Measurements from ENCODE around the gene DIS3L2. TPM values are rescaled to one million over a fixed set of nuclear protein-coding genes. Genes with fewer than 3 reads are reported as not detected.

DIS3L2 gene
- total and polyA plus RNA-seq, 10 donors, result 9.1 to 59.8 (median 35.4) TPM

DNA sequence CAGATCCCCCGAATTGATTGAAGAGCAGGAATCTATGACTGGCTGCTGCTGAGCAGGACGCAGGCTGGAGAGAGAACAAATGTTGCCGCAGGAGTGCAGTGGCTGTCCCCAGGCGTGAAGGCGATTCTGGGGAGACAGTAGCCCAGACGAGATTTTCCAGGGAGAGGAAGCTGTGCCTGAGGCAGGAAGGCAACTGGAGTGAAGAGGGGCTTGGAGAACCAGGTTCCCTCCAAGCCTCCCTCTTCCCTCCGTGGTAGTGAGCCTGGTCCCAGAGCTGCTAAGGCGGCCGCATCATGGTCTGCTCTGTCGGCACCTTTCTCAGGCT is 34.0 kb upstream of the DIS3L2 start:
- DNase-seq, result no peak
- H3K4me3 ChIP-seq, result no peak overlapping the region
- WGBS, 5 donors, result 57 to 73% (median 65%) methylated on average over 9 to 10 of the region's 10 CpGs
- peaks cover 0 to 91% (median 51%) of the 10 kb centered on the region in 7 donors for H3K27me3 ChIP-seq (replicated peaks in 1 of 7)
- intact Hi-C loops (cut with DNase I; ENCODE audit: low total_unique reads), result loop anchor here (5.0 kb wide), 2 partner anchors 215 to 400 kb away; no protein-coding TSS in a partner anchor
- H3K9me3 ChIP-seq, result no peaks in the 10 kb centered on the region
- H3K36me3 ChIP-seq, result no peaks in the 10 kb centered on the region
- no peak overlapping the region for H3K27ac ChIP-seq
- TF ChIP-seq CTCF (IDR thresholded peaks at IDR 0.05 in 8 of 11, conservative IDR thresholded peaks at IDR 0.05 in 3 of 11), result no peak
- TF ChIP-seq POLR2A (IDR thresholded peaks at IDR 0.05), result no peak
- H3K4me1 ChIP-seq, result peaks cover 20 to 32% (median 27%) of the 10 kb centered on the region in 6 donors

DNA sequence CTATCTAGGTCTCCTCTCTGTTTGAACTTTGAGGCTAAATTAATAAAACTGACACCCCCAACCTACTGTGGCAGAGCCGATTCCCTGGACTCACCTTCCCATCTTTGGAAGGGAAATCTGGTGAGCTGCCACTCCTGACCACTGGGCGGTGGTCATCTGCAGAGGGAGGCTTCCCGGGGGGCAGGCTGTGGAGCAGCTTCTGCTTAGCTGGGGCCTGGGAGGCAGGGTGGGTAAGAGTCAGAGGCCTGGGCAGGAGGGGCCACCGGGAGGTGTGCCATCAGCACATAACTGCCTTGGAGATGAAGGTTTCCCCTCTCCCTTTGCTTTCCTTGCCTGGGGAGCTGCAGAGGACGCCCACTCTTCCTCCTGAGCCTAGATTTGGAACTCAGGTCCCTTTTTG is 33.0 kb upstream of the DIS3L2 start:
- Histone ChIP-seq H3K4me3 (no peak overlapping the region), H3K4me1 (peaks cover 20 to 32% (median 27%) of the 10 kb centered on the region in 6 donors), H3K27me3 (replicated peaks in 1 of 7) (peaks cover 0 to 82% (median 51%) of the 10 kb centered on the region in 7 donors), H3K27ac (no peak overlapping the region), H3K9me3 (no peaks in the 10 kb centered on the region), H3K36me3 (no peaks in the 10 kb centered on the region)
- intact Hi-C loops (cut with DNase I; ENCODE audit: low total_unique reads), result loop anchor here (5.0 kb wide), 2 partner anchors 214 to 399 kb away; no protein-coding TSS in a partner anchor
- no peak for TF ChIP-seq CTCF (IDR thresholded peaks at IDR 0.05 in 8 of 11, conservative IDR thresholded peaks at IDR 0.05 in 3 of 11)
- no peak for TF ChIP-seq POLR2A (IDR thresholded peaks at IDR 0.05)
- no peak for TF ChIP-seq POLR2AphosphoS5 (IDR thresholded peaks at IDR 0.05)
- DNase-seq, result peak; percentile 59
- 62 to 85% (median 81%) methylated on average over 5 of the region's 5 CpGs for WGBS, 5 donors

DNA sequence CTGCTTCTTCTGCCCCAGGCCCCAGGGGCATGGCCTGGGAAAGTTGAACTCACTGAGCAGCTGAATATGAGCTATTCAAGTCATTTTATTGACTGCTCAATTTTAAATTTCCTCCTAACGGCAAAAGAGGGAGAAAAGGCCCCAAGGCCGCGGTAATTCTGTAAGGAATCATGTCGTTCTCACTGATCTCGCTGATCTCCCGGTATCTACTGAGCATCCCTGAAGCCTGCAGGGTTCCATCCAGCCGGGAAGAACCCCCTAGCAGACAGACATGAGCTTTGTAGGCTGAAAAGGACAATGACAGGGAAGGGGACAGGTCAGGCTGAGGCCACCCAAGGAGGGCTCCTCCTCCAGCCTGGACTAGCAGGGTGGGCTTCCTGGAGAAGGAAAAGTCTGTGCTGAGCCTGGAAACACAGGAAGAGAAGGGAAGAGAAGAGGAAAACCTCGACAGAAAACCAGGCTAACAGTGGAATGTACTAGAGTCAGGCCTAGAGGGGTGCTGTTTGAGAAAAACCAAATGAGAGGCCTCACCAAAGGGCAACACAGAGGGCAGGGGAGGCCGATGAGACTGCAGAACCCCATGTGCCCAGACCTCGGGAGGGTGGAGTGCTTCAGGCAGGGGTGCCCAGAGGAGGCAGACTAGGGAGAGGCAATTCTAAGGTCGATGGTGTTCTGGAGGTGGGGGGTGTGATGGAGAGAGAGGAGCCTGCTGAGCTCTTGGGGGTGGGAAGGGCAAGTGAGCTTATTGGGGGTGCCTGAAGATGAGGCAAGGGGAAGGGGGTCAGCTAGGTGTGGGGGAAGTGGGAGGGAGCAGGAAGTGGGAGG is 32.4 kb upstream of the DIS3L2 start:
- Histone ChIP-seq H3K27me3 (replicated peaks in 1 of 7) (peaks cover 0 to 76% (median 45%) of the 10 kb centered on the region in 7 donors), H3K4me1 (peaks cover 20 to 32% (median 27%) of the 10 kb centered on the region in 6 donors), H3K9me3 (no peaks in the 10 kb centered on the region), H3K27ac (no peak overlapping the region), H3K4me3 (no peak overlapping the region), H3K36me3 (no peaks in the 10 kb centered on the region)
- intact Hi-C loops (cut with DNase I; ENCODE audit: low total_unique reads), result loop anchor here (5.0 kb wide), 2 partner anchors 213 to 398 kb away; no protein-coding TSS in a partner anchor
- TF ChIP-seq POLR2A (IDR thresholded peaks at IDR 0.05), result no peak
- no peak for TF ChIP-seq CTCF (IDR thresholded peaks at IDR 0.05 in 8 of 11, conservative IDR thresholded peaks at IDR 0.05 in 3 of 11)
- no peak for TF ChIP-seq POLR2AphosphoS5 (IDR thresholded peaks at IDR 0.05)
- WGBS, 5 donors, result 82 to 87% (median 85%) methylated on average over 11 of the region's 11 CpGs
- DNase-seq, result peak; percentile 23

DNA sequence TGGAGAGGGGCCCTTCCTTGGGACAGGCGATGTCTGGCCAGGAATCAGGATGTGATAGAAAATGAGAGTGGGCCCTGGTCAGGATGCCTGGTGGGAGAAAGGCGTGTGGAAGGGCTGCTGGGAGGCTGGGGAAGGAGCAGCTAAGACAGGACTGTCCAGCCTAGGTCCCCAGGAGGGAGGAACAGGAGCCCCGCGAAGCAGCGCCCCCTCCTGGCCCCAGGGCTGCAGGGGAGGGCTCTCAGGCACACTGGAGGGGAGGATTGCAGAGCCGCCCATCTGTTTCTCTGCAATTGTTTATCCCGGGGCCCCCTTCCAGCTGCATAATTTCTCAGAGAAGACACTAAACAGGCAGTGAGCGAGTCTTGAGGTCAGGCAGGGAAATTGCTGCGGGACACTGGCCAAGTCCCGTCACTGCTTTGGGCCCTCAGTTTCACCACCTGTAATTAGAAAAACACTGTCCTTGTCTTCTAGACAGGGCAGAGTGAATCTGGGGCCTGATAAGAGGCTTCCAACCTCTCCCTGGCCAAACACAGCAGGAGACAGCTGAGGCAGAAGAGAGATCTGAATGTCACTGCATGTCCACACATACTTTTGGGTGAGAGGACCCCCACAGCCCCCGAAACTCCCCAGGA is 31.4 kb upstream of the DIS3L2 start:
- Histone ChIP-seq H3K9me3 (no peaks in the 10 kb centered on the region), H3K36me3 (no peaks in the 10 kb centered on the region), H3K27ac (no peak overlapping the region), H3K4me3 (no peak overlapping the region), H3K27me3 (replicated peaks in 1 of 7) (peaks cover 0 to 66% (median 35%) of the 10 kb centered on the region in 7 donors), H3K4me1 (peaks cover 20 to 27% (median 23%) of the 10 kb centered on the region in 6 donors)
- no peak for TF ChIP-seq POLR2AphosphoS5 (IDR thresholded peaks at IDR 0.05)
- peak in 1 of 11 experiments; percentile 26 for TF ChIP-seq CTCF (IDR thresholded peaks at IDR 0.05 in 8 of 11, conservative IDR thresholded peaks at IDR 0.05 in 3 of 11)
- no peak for TF ChIP-seq POLR2A (IDR thresholded peaks at IDR 0.05)
- peak; percentile 64 for DNase-seq
- 49 to 79% (median 61%) methylated on average over 7 to 11 of the region's 11 CpGs for WGBS, 5 donors
- intact Hi-C loops (cut with DNase I; ENCODE audit: low total_unique reads), result loop anchor here (5.0 kb wide), 2 partner anchors 212 to 397 kb away; no protein-coding TSS in a partner anchor
